C4-2B (cell line): ENCODE measurements around the gene CD96.

Experiments used
- H3K27ac ChIP-seq: fragments of 450-650 bp; 2 replicates; pipeline ENCODE4 v1.5.1; 2017
- ZFX ChIP-seq: fragments of 450-650 bp; IDR thresholded peaks from 2 replicates; pipeline ENCODE4 v1.6.1; 2017
- TF ChIP-seq, protein P1 (sequence below): fragments of 450-650 bp; conservative IDR thresholded peaks from 2 replicates; pipeline ENCODE4 v1.5.1; 2017; ENCODE audit warnings: mild to moderate bottlenecking

The CD96 gene

DNA sequence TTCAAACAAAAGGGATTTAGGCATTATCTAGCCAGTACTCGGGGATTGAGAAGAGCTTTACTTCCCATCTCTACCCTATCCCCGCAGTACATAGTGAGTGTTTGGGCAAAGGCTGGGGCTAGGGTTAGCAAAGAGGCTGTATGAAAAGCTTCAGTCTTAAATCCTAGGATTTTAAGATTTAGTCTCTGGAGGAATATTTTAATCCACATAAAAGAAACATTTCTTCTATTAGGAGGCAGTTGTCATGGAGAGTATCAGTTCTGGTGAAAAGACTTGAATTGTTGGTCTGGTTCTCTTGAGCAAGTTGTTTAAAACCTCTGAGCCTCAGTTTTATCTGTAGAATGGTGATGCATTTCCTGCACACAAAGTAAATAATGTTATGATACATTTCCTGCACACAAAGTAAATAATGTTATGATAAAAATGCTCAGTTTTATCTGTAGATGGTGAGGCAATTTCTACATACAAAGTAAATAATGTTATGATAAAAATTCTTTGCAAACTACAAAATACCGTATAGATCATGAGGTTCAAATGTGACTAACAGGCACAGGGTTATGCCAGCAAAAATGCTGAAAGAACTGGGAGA is 107.1 kb downstream of the CD96 start:
- TF ChIP-seq ZFX: no peak
- TF ChIP-seq, protein P1, sequence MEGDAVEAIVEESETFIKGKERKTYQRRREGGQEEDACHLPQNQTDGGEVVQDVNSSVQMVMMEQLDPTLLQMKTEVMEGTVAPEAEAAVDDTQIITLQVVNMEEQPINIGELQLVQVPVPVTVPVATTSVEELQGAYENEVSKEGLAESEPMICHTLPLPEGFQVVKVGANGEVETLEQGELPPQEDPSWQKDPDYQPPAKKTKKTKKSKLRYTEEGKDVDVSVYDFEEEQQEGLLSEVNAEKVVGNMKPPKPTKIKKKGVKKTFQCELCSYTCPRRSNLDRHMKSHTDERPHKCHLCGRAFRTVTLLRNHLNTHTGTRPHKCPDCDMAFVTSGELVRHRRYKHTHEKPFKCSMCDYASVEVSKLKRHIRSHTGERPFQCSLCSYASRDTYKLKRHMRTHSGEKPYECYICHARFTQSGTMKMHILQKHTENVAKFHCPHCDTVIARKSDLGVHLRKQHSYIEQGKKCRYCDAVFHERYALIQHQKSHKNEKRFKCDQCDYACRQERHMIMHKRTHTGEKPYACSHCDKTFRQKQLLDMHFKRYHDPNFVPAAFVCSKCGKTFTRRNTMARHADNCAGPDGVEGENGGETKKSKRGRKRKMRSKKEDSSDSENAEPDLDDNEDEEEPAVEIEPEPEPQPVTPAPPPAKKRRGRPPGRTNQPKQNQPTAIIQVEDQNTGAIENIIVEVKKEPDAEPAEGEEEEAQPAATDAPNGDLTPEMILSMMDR: no peak
- H3K27ac ChIP-seq: no peak overlapping the region

DNA sequence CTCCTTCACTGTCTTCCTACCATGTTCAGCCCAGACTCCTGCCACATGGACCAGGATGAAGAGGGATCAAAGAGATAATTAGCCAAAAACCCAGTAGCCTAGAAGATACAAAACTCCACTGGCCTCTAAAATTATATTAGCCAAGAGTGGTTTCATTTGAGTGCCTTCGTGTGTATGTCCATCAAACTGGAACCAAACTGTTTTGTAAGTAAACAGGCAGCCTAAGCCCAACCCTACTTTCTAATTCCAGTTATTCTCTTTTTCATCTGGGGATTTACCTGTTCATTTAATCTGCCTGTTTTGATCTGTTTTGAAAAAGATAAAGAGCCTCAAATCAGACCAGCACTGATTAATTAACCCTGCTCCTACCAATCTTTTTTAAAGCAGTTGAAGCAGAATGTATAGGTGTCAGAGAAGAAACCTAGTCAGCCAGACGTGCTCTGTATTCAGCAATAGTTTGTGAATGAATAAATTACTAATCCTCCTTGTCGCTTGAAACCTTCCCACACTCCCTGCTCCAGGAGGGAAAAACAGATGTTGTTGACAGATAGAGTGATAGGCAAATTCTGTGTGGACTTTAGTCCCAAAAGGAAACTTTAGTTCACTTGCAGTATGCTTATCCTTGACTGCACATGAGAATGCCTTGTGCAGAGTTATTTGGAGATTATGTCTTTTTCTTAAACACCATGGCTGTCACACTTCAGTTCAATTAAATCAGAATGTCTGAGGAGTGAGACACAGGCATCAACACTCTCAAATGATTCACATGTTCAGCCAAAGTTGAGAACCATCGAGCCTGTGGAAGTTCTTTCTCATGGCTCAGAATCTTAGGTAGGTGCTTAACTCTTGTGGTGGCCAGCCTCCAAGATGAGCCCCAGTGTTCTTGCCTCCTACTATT is 108.6 kb downstream of the CD96 start:
- no peak overlapping the region for H3K27ac ChIP-seq
- TF ChIP-seq, protein P1: no peak
- no peak for TF ChIP-seq ZFX

DNA sequence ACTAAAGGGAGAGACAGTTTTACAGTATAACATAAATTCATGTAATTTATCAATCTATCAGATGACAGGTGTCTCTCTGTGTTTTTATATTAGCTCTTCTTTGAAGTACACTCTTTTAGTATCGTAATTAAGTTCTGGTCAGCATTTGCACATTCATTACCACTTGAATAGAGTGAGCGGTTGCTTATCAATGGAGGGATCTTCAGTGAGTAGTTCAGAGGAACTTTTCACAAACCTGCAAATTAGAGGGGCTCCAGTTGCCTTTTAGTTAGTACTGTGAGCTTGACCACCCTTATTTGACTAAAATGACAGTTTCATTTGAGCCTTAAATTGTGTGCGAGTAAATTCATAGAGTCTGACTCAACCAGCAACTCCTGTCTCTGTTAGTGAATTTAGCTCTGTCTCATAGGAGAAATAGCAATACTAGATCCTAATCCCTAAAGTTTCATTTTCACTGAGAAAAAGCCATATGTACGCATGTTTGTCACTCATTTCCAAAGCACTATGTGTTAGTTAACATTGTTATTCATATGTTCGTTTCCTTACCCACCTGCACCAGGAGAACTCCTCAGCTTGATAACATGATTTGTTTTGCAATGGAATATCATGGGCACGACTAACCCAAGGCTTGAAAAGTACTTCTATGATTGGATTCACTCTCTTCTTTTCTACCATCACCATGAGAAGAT is 110.6 kb downstream of the CD96 start:
- H3K27ac ChIP-seq: no peak overlapping the region
- TF ChIP-seq, protein P1: no peak
- no peak for TF ChIP-seq ZFX

DNA sequence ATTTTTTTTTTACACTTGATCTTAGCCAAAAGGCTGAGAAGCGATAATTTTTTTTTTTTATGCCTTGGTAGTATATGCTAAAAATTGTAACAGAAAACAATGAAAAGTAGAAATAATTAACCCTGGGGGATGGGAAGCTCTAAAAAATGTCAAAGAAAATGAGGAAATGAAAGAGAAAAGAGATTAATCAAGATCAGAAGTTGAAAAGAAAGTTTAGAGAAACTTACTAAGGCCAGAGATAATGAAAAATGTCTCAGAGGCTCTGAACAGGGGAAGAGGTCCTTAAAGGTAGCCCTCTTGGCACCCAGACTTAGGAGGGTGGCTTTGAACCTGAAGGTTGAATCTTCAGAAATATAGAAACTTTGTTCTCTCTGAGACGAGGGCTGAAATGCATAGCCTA is 111.8 kb downstream of the CD96 start:
- TF ChIP-seq, protein P1: no peak
- TF ChIP-seq ZFX: no peak
- no peak overlapping the region for H3K27ac ChIP-seq

DNA sequence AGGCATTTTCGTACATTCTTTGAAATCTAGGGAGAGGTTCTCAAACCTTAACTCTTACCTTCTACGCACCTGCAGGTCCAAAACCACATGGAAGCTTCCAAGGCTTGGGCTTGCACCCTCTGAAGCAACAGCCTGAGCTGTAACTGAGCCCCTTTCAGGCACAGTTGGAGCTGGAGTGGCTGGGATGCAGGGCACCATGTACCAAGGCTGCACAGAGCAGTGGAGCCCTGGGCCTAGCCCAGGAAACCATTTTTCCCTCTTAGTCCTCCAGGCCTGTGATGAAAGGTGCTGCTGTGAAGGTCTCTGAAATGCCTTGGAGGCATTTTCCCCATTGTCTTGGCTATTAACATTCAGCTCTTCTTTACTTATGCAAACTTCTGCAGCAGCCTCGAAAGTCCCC is 120.0 kb downstream of the CD96 start:
- TF ChIP-seq, protein P1: no peak
- TF ChIP-seq ZFX: no peak

DNA sequence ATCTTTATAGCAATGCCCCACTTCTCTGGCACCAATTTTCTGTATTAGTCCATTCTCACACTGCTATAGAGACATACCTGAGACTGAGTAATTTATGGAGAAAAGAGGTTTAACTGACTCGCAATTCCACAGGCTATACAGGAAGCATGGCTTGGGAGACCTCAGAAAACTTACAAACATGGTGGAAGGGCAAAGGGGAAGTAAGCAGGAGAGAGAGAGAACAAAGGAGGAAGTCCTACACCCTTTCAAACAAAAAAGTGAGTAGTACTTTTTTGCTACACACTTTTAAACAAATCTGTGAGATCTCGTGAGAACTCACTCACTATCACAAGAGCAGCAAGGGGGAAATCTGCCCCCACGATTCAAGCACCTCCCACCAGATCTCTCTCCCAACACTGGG is 120.9 kb downstream of the CD96 start:
- TF ChIP-seq, protein P1: no peak
- TF ChIP-seq ZFX: no peak
- no peak overlapping the region for H3K27ac ChIP-seq

More for the DNA sequence above, 120.0 kb downstream of the CD96 start:
- H3K27ac ChIP-seq: no peak overlapping the region
